ENCODE measurements around the gene SCMH1. TPM values are rescaled to one million over a fixed set of nuclear protein-coding genes. Genes with fewer than 3 reads are reported as not detected.

The SCMH1 gene
- total and polyA plus RNA-seq, 12 donors: 29.3 to 62.5 (median 42.2) TPM

- DNase-seq: no peak
- no peak overlapping the region for H3K4me3 ChIP-seq
- no peaks in the 10 kb centered on the region for H3K9me3 ChIP-seq (replicated peaks in 1 of 3)
- 91 to 100% (median 95%) methylated on average over 1 of the region's 1 CpG for WGBS, 4 donors
- H3K27ac ChIP-seq: no peak overlapping the region
- no peaks in the 10 kb centered on the region for H3K27me3 ChIP-seq
- no peak for TF ChIP-seq POLR2A (IDR thresholded peaks at IDR 0.05)
- TF ChIP-seq CTCF (IDR thresholded peaks at IDR 0.05): no peak
- intact Hi-C loops (cut with DNase I): no loop called here
- no peaks in the 10 kb centered on the region for H3K4me1 ChIP-seq (replicated peaks in 1 of 2)
- peaks cover 0 to 6% of the 10 kb centered on the region in 2 donors for H3K36me3 ChIP-seq (replicated peaks in 1 of 2)
Observed at GRCh38 chr1:41072051-41072450, 170.1 kb downstream of the SCMH1 start.

- Histone ChIP-seq H3K4me3 (no peak overlapping the region), H3K27ac (no peak overlapping the region), H3K4me1 (replicated peaks in 1 of 2) (no peaks in the 10 kb centered on the region), H3K36me3 (replicated peaks in 1 of 2) (no peaks in the 10 kb centered on the region), H3K27me3 (no peaks in the 10 kb centered on the region), H3K9me3 (replicated peaks in 1 of 3) (no peaks in the 10 kb centered on the region)
- intact Hi-C loops (cut with DNase I): no loop called here
- DNase-seq: no peak
- TF ChIP-seq CTCF (IDR thresholded peaks at IDR 0.05) (no peak), POLR2A (IDR thresholded peaks at IDR 0.05) (no peak)
- WGBS, 4 donors: 92 to 98% (median 96%) methylated on average over 5 of the region's 5 CpGs
Observed at GRCh38 chr1:41056907-41057306, 185.2 kb downstream of the SCMH1 start.

GRCh38 chr1:41053316-41053715, 188.8 kb downstream of the SCMH1 start:
- 65 to 100% (median 83%) methylated on average over 2 of the region's 2 CpGs for WGBS, 4 donors
- intact Hi-C loops (cut with DNase I): no loop called here
- Histone ChIP-seq H3K4me3 (no peak overlapping the region), H3K27me3 (no peaks in the 10 kb centered on the region), H3K4me1 (replicated peaks in 1 of 2) (no peaks in the 10 kb centered on the region), H3K27ac (no peak overlapping the region), H3K36me3 (replicated peaks in 1 of 2) (peaks cover 0 to 5% of the 10 kb centered on the region in 2 donors), H3K9me3 (replicated peaks in 1 of 3) (no peaks in the 10 kb centered on the region)
- no peak for DNase-seq
- TF ChIP-seq CTCF (IDR thresholded peaks at IDR 0.05) (no peak), POLR2A (IDR thresholded peaks at IDR 0.05) (no peak)

- no peaks in the 10 kb centered on the region for H3K4me1 ChIP-seq (replicated peaks in 1 of 2)
- intact Hi-C loops (cut with DNase I): no loop called here
Observed at GRCh38 chr1:41051022-41051421, 191.1 kb downstream of the SCMH1 start.

More at GRCh38 chr1:41051022-41051421, 191.1 kb downstream of the SCMH1 start:
- no peaks in the 10 kb centered on the region for H3K9me3 ChIP-seq (replicated peaks in 1 of 3)
- no peak overlapping the region for H3K27ac ChIP-seq
- 91 to 100% (median 99%) methylated on average over 1 of the region's 1 CpG for WGBS, 4 donors
- DNase-seq: no peak
- H3K27me3 ChIP-seq: no peaks in the 10 kb centered on the region
- H3K36me3 ChIP-seq (replicated peaks in 1 of 2): peaks cover 0 to 17% of the 10 kb centered on the region in 2 donors
- H3K4me3 ChIP-seq: no peak overlapping the region
- TF ChIP-seq CTCF (IDR thresholded peaks at IDR 0.05) (no peak), POLR2A (IDR thresholded peaks at IDR 0.05) (no peak)
